Erythroblast (primary cell): Measurements from ENCODE around the gene ATP8A1.

ENCODE experiments used
- GATA1 ChIP-seq: IDR thresholded peaks from 2 replicates; pipeline ENCODE4 v1.6.1; 2011; ENCODE audit warnings: low read depth, mild to moderate bottlenecking, control low read depth, low read length, moderate library complexity
- POLR2A ChIP-seq: IDR thresholded peaks from 2 replicates; pipeline ENCODE4 v1.6.1; 2011; ENCODE audit warnings: mild to moderate bottlenecking, low read length

- TF ChIP-seq POLR2A (no peak), GATA1 (no peak)
Observed at GRCh38 chr4:42640613-42641012, 16.3 kb downstream of the ATP8A1 start.
